HG03045 (cell line): Measurements from ENCODE around the gene CNGA3.

Source experiments
- ATAC-seq: cut with Tn5 transposase; IDR thresholded peaks from one replicate; pipeline ENCODE4 v1.9.1; 2021; ENCODE audit warnings: mild to moderate bottlenecking, moderate library complexity; ENCODE audit not compliant: unreplicated experiment

CNGA3 gene

GRCh38 chr2:98327776-98328175 lies 18.5 kb upstream of the CNGA3 start:
- ATAC-seq = no peak

GRCh38 chr2:98329549-98329948 lies 16.7 kb upstream of the CNGA3 start:
- no peak for ATAC-seq

GRCh38 chr2:98332989-98333388 lies 13.3 kb upstream of the CNGA3 start:
- ATAC-seq = no peak

GRCh38 chr2:98333922-98334321 lies 12.3 kb upstream of the CNGA3 start:
- no peak for ATAC-seq

GRCh38 chr2:98334439-98335078 lies 11.7 kb upstream of the CNGA3 start:
- no peak for ATAC-seq

- ATAC-seq = no peak
These were observed 11.0 kb upstream of the CNGA3 start for GRCh38 chr2:98335271-98335670.

- ATAC-seq = no peak
These were observed 5.0 kb upstream of the CNGA3 start for GRCh38 chr2:98341241-98341640.

- no peak for ATAC-seq
These were observed 3.0 kb upstream of the CNGA3 start for GRCh38 chr2:98343285-98343684.

- ATAC-seq = no peak
These were observed 1.2 kb downstream of the CNGA3 start for GRCh38 chr2:98347298-98348065.

GRCh38 chr2:98348066-98348561 lies 1.9 kb downstream of the CNGA3 start:
- no peak for ATAC-seq

- no peak for ATAC-seq
These were observed 4.2 kb downstream of the CNGA3 start for GRCh38 chr2:98350411-98350810.

- ATAC-seq = no peak
These were observed 9.6 kb downstream of the CNGA3 start for GRCh38 chr2:98355881-98356280.

- no peak for ATAC-seq
These were observed 10.5 kb downstream of the CNGA3 start for GRCh38 chr2:98356729-98357128.

GRCh38 chr2:98357849-98358248 lies 11.6 kb downstream of the CNGA3 start:
- no peak for ATAC-seq

- ATAC-seq = no peak
These were observed 13.7 kb downstream of the CNGA3 start for GRCh38 chr2:98359986-98360385.

- ATAC-seq = no peak
These were observed 21.5 kb downstream of the CNGA3 start for GRCh38 chr2:98367721-98368120.

GRCh38 chr2:98369710-98370239 lies 23.5 kb downstream of the CNGA3 start:
- ATAC-seq = no peak

GRCh38 chr2:98372121-98372520 lies 25.9 kb downstream of the CNGA3 start:
- ATAC-seq = no peak

- ATAC-seq = no peak
These were observed 26.3 kb downstream of the CNGA3 start for GRCh38 chr2:98372579-98372978.

- ATAC-seq = no peak
These were observed 28.0 kb downstream of the CNGA3 start for GRCh38 chr2:98374286-98374685.

GRCh38 chr2:98374958-98375570 lies 28.8 kb downstream of the CNGA3 start:
- no peak for ATAC-seq
